Astrocyte of the spinal cord (primary cell): Measurements from ENCODE around the gene GLIS2.

Experiments used
- DNase-seq: peaks from one replicate; pipeline ENCODE4 v3.0.0; 2011; ENCODE audit warnings: low read depth, low spot score
- H3K4me3 ChIP-seq: 2 replicates; pipeline ENCODE4 v1.5.1; 2011; ENCODE audit warnings: low read depth, mild to moderate bottlenecking, low read length, moderate library complexity
- in situ Hi-C: cut with HindIII; loops from 2 replicates; pipeline ENCODE4 v1.10.0; 2017; ENCODE audit warnings: low sequenced_read_pairs
- TF ChIP-seq, protein P1 (sequence below): IDR thresholded peaks from 2 replicates; pipeline ENCODE4 v1.5.1; 2012; ENCODE audit warnings: low read depth, mild to moderate bottlenecking, low read length, inconsistent platforms

The GLIS2 gene

GRCh38 chr16:4378999-4379690 lies 63.3 kb downstream of the GLIS2 start:
- TF ChIP-seq, protein P1, sequence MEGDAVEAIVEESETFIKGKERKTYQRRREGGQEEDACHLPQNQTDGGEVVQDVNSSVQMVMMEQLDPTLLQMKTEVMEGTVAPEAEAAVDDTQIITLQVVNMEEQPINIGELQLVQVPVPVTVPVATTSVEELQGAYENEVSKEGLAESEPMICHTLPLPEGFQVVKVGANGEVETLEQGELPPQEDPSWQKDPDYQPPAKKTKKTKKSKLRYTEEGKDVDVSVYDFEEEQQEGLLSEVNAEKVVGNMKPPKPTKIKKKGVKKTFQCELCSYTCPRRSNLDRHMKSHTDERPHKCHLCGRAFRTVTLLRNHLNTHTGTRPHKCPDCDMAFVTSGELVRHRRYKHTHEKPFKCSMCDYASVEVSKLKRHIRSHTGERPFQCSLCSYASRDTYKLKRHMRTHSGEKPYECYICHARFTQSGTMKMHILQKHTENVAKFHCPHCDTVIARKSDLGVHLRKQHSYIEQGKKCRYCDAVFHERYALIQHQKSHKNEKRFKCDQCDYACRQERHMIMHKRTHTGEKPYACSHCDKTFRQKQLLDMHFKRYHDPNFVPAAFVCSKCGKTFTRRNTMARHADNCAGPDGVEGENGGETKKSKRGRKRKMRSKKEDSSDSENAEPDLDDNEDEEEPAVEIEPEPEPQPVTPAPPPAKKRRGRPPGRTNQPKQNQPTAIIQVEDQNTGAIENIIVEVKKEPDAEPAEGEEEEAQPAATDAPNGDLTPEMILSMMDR, result no peak
- in situ Hi-C loops, result no loop called here
- no peak for DNase-seq

DNA sequence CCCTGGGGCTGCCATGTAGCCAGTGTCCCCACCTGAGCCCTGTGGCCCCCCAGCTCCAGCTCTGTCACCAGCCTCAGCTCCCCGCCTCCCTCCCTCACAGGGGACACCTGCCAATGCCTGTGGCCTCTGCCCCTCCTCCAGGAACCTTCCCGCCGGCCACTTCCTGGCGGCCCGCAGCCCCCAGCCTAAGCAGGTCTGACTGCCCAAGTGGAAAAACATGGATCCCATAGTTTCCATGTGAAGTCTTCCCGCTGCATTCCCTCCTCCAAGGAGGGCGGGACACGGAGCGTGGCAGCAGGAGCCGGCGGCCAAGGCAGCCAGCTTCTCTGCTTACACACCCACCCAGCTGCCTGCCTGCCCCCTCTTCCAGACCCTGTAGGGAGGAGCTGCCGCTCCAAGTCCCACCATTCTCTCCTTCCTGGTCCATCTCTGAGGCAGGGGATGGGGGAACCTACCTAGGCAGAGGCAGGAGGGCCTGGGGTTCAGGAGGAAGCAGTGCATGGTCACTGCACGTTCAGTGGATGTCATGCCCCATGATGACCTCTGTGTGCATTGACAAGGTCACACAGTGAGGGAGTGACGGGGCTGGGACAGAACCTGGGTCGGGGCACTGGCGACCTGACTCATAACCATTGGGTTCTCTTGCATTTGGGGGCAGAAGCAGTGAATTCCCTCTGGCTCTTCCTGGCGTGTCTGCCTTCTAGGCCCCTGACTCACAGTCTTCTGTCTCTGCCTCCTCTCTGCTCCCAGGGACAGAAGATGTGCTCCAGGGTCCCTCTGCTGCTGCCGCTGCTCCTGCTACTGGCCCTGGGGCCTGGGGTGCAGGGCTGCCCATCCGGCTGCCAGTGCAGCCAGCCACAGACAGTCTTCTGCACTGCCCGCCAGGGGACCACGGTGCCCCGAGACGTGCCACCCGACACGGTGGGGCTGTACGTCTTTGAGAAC lies 64.5 kb downstream of the GLIS2 start:
- no peak overlapping the region for H3K4me3 ChIP-seq
- in situ Hi-C loops, result no loop called here
- no peak for DNase-seq
- TF ChIP-seq, protein P1, result no peak

More at GRCh38 chr16:4378999-4379690, 63.3 kb downstream of the GLIS2 start:
- no peak overlapping the region for H3K4me3 ChIP-seq

- H3K4me3 ChIP-seq, result no peak overlapping the region
- in situ Hi-C loops, result no loop called here
- no peak for DNase-seq
- TF ChIP-seq, protein P1, result no peak
Measured at GRCh38 chr16:4381072-4381934, 65.4 kb downstream of the GLIS2 start.

DNA sequence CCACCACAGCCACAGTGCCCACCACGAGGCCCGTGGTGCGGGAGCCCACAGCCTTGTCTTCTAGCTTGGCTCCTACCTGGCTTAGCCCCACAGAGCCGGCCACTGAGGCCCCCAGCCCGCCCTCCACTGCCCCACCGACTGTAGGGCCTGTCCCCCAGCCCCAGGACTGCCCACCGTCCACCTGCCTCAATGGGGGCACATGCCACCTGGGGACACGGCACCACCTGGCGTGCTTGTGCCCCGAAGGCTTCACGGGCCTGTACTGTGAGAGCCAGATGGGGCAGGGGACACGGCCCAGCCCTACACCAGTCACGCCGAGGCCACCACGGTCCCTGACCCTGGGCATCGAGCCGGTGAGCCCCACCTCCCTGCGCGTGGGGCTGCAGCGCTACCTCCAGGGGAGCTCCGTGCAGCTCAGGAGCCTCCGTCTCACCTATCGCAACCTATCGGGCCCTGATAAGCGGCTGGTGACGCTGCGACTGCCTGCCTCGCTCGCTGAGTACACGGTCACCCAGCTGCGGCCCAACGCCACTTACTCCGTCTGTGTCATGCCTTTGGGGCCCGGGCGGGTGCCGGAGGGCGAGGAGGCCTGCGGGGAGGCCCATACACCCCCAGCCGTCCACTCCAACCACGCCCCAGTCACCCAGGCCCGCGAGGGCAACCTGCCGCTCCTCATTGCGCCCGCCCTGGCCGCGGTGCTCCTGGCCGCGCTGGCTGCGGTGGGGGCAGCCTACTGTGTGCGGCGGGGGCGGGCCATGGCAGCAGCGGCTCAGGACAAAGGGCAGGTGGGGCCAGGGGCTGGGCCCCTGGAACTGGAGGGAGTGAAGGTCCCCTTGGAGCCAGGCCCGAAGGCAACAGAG lies 66.3 kb downstream of the GLIS2 start:
- in situ Hi-C loops, result no loop called here
- no peak overlapping the region for H3K4me3 ChIP-seq
- TF ChIP-seq, protein P1, result no peak
- no peak for DNase-seq

DNA sequence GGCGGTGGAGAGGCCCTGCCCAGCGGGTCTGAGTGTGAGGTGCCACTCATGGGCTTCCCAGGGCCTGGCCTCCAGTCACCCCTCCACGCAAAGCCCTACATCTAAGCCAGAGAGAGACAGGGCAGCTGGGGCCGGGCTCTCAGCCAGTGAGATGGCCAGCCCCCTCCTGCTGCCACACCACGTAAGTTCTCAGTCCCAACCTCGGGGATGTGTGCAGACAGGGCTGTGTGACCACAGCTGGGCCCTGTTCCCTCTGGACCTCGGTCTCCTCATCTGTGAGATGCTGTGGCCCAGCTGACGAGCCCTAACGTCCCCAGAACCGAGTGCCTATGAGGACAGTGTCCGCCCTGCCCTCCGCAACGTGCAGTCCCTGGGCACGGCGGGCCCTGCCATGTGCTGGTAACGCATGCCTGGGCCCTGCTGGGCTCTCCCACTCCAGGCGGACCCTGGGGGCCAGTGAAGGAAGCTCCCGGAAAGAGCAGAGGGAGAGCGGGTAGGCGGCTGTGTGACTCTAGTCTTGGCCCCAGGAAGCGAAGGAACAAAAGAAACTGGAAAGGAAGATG lies 67.0 kb downstream of the GLIS2 start:
- TF ChIP-seq, protein P1, result no peak
- no peak for DNase-seq
- in situ Hi-C loops, result no loop called here
- H3K4me3 ChIP-seq, result no peak overlapping the region
